Aorta (tissue), 5 donors: ENCODE measurements around the gene PLB1. TPM values are rescaled to one million over a fixed set of nuclear protein-coding genes. Genes with fewer than 3 reads are reported as not detected.

Experiments
- ATAC-seq: fragments of 200-7000 bp; cut with Tn5 transposase; one replicate; pipeline ENCODE4 v1.9.1; 2022; ENCODE audit warnings: moderate library complexity; ENCODE audit not compliant: low FRiP score
- DNase-seq, 2 donors: peaks; one replicate each; pipeline ENCODE4 v3.0.0-alpha.2; 2020
- H3K27ac ChIP-seq, 2 donors: one replicate each; pipeline ENCODE4 v1.5.1; 2013; ENCODE audit warnings: low read length in 2 of 2, mild to moderate bottlenecking in 2 of 2, moderate library complexity in 2 of 2, control low read depth in 1 of 2, inconsistent platforms in 1 of 2, low read depth in 1 of 2
- H3K27me3 ChIP-seq, 2 donors: one replicate each; pipeline ENCODE4 v1.6.1; 2013; ENCODE audit warnings: control low read depth in 1 of 2, low read length in 1 of 2, mild to moderate bottlenecking in 1 of 2, moderate library complexity in 1 of 2; ENCODE audit not compliant: insufficient read depth in 2 of 2, control insufficient read depth in 1 of 2
- H3K36me3 ChIP-seq, 2 donors: one replicate each; pipeline ENCODE4 v1.6.1; 2013; ENCODE audit warnings: control low read depth in 1 of 2, low read length in 1 of 2, mild to moderate bottlenecking in 1 of 2; ENCODE audit not compliant: insufficient read depth in 2 of 2, control insufficient read depth in 1 of 2
- H3K4me1 ChIP-seq, 2 donors: one replicate each; pipeline ENCODE4 v1.6.1; 2013; ENCODE audit warnings: low read length in 2 of 2, control low read depth in 1 of 2, mild to moderate bottlenecking in 1 of 2, moderate library complexity in 1 of 2; ENCODE audit not compliant: insufficient read depth in 2 of 2, control insufficient read depth in 1 of 2
- H3K4me3 ChIP-seq, 2 donors: one replicate each; pipeline ENCODE4 v1.5.1; 2013; ENCODE audit warnings: low read length in 2 of 2, control low read depth in 1 of 2, mild to moderate bottlenecking in 1 of 2
- H3K9me3 ChIP-seq: one replicate; pipeline ENCODE4 v1.6.1; 2013; ENCODE audit warnings: mild to moderate bottlenecking, low read length; ENCODE audit not compliant: control insufficient read depth
- WGBS, 2 donors: extraction: QIAGEN DNeasy Blood & Tissue Kit; methylation state at CpG; one replicate each; pipeline ENCODE4 v1.1.7; 2013; 5-methylcytosine and 5-hydroxymethylcytosine counted together
- intact Hi-C, 2 donors: fragments of 100-400 bp; cut with DNase I; formaldehyde crosslinking; loops; one replicate each; pipeline versions ENCODE4 v1.14.2 to v1.15.0; 2022
- long read RNA-seq, 2 donors: library from polyadenylated mRNA; unstranded; transcript quantifications; one replicate each; pipeline ENCODE4 v2.0.0, GENCODE V29; 2020 to 2021
- polyA plus RNA-seq, 2 donors: library from polyadenylated mRNA; stranded (reverse); fragments of 200-250 nt; gene quantifications; one replicate each; pipeline ENCODE4 v1.2.3, GENCODE V29; 2013
- total RNA-seq, 2 donors: library from RNA; stranded (reverse); fragmentation: NEBNext Ultra II Directional; extraction: Animal tissue kit (Norgen Biotek cat#: 25700); gene quantifications; one replicate each; pipeline ENCODE4 v1.2.1, GENCODE V29; 2021
- donor health status: healthy with polysubstance abuse.
- donor health status: Bipolar disorder and iron deficiency.
- donor health status: DM: no; HTN: no; CAD: no.
- donor health status: DM: no; HTN: no; CAD: no.
- donor health status: DM: yes; HTN: yes; CAD: no.

The PLB1 gene
- total RNA-seq (10 to 100 TPM in 1 of 2 donors, 1 to 10 TPM in 1; 4.9 to 16.3 TPM), polyA plus RNA-seq (1 to 10 TPM; 5.3 to 8.9 TPM)
- long read RNA-seq, donor 1, partial matches to known transcripts, result 3 of 22 reads
- long read RNA-seq, donor 1, other reads (novel, unspliced or antisense), result 17 of 22 reads
- long read RNA-seq, donor 2, partial matches to known transcripts, result 1 of 30 reads
- long read RNA-seq, donor 2, other reads (novel, unspliced or antisense), result 29 of 30 reads

- no peak within 1 kb of the TSS for H3K4me3 ChIP-seq
- no peak for ATAC-seq
- no peaks in the 10 kb centered on the region for H3K36me3 ChIP-seq
- H3K27ac ChIP-seq, result no peak within 1 kb of the TSS
- no peaks in the 10 kb centered on the region for H3K27me3 ChIP-seq
- H3K4me1 ChIP-seq, result no peaks in the 10 kb centered on the region
- DNase-seq, result no peak
- intact Hi-C loops, result no loop called here
- 78 to 80% methylated on average over 14 of the region's 14 CpGs for WGBS, 2 donors
- H3K9me3 ChIP-seq, result no peaks in the 10 kb centered on the region
Measured at GRCh38 chr2:28495551-28496250, at the start of gene PLB1. Gene PLB1 (plus strand): TSS chr2:28496060. CDS start chr2:28496115, 55 bp downstream.

DNA sequence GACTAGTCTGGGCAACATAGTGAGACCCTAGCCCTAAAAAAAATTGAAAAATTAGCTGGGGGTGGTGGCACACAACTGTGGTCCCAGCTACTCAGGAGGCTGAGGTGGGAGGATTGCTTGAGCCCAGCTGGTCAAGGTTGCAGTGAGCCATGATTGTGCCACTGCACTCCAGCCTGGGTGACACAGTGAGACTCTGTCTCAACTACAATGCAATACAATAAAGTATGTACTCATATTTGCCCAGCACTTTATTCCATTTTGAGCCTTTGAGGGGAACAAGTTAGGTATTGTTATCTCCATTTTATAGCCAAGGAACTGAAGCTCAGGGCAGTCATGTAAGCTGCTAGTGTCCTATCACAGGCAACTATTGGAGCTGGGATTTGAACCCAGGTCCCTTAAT lies 49.3 kb upstream of the PLB1 start:
- no peaks in the 10 kb centered on the region for H3K36me3 ChIP-seq
- no peaks in the 10 kb centered on the region for H3K4me1 ChIP-seq
- ATAC-seq, result no peak
- H3K27ac ChIP-seq, result no peak overlapping the region
- H3K9me3 ChIP-seq, result no peaks in the 10 kb centered on the region
- no peak overlapping the region for H3K4me3 ChIP-seq
- H3K27me3 ChIP-seq, result no peaks in the 10 kb centered on the region
- intact Hi-C loops, result no loop called here
- DNase-seq, result no peak

DNA sequence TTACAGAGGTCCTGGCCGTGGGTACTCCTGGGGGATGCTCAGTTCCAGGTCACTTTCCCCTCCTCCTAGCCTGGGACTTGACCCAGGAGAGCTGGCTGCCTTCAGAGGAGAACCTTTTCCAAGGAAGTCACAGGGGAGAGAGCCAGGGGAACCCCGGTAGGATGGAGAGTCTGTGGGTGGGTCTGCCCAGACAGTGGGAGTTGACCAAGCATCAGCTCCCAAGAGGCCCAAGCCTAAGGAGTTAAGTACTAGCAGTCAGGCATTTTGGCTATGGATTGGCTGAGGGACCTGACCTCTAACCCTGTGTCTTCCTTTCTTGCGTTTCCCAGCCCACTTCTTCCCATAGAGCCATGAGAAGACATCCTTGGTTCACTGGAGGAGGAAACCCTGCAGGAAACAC lies 48.8 kb upstream of the PLB1 start:
- Histone ChIP-seq H3K4me1 (no peaks in the 10 kb centered on the region), H3K27me3 (no peaks in the 10 kb centered on the region), H3K4me3 (no peak overlapping the region), H3K36me3 (no peaks in the 10 kb centered on the region), H3K9me3 (no peaks in the 10 kb centered on the region), H3K27ac (no peak overlapping the region)
- no peak for ATAC-seq
- no peak for DNase-seq
- intact Hi-C loops, result no loop called here
- WGBS, 2 donors, result 83 to 88% methylated on average over 3 of the region's 3 CpGs

- intact Hi-C loops, result no loop called here
- no peak overlapping the region for H3K27ac ChIP-seq
- ATAC-seq (no peak), DNase-seq (peak in 1 of 2 donors; percentile 26)
- no peaks in the 10 kb centered on the region for H3K4me1 ChIP-seq
- H3K9me3 ChIP-seq, result no peaks in the 10 kb centered on the region
- H3K4me3 ChIP-seq, result no peak overlapping the region
- 67 to 73% methylated on average over 8 of the region's 8 CpGs for WGBS, 2 donors
- no peaks in the 10 kb centered on the region for H3K27me3 ChIP-seq
- H3K36me3 ChIP-seq, result no peaks in the 10 kb centered on the region
Measured at GRCh38 chr2:28447943-28448792, 47.7 kb upstream of the PLB1 start.

DNA sequence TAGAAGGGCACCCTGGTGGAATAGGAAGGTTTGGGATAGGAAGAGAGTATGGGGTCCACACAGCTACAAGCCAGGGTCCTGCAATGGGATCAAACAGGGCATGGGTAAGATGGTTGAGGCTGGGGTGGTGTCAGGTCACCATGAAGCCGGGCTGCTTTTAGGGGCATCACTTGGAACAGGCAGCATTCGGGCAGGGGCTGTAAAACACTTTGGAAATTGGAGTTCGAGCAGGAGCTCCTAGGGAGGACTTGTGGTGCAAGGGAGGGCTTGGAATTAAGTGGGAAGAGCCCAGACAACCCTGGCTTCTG lies 47.1 kb upstream of the PLB1 start:
- H3K36me3 ChIP-seq, result no peaks in the 10 kb centered on the region
- no peaks in the 10 kb centered on the region for H3K4me1 ChIP-seq
- 96 to 97% methylated on average over 3 of the region's 3 CpGs for WGBS, 2 donors
- H3K27ac ChIP-seq, result no peak overlapping the region
- no peak for DNase-seq
- no peak for ATAC-seq
- no peak overlapping the region for H3K4me3 ChIP-seq
- intact Hi-C loops, result no loop called here
- H3K9me3 ChIP-seq, result no peaks in the 10 kb centered on the region
- H3K27me3 ChIP-seq, result no peaks in the 10 kb centered on the region

- Histone ChIP-seq H3K4me3 (no peak overlapping the region), H3K4me1 (no peaks in the 10 kb centered on the region), H3K9me3 (no peaks in the 10 kb centered on the region), H3K36me3 (no peaks in the 10 kb centered on the region), H3K27me3 (no peaks in the 10 kb centered on the region), H3K27ac (no peak overlapping the region)
- ATAC-seq, result no peak
- no peak for DNase-seq
- intact Hi-C loops, result no loop called here
- 94 to 97% methylated on average over 6 of the region's 6 CpGs for WGBS, 2 donors
Measured at GRCh38 chr2:28449126-28449487, 46.8 kb upstream of the PLB1 start.

- intact Hi-C loops, result loop anchor here (5.0 kb wide), 2 partner anchors 692 to 747 kb away; no protein-coding TSS in a partner anchor
- 76 to 78% methylated on average over 17 of the region's 17 CpGs for WGBS, 2 donors
- ATAC-seq, result no peak
- Histone ChIP-seq H3K27ac (no peak overlapping the region), H3K4me3 (no peak overlapping the region), H3K27me3 (no peaks in the 10 kb centered on the region), H3K9me3 (no peaks in the 10 kb centered on the region), H3K36me3 (no peaks in the 10 kb centered on the region), H3K4me1 (no peaks in the 10 kb centered on the region)
- DNase-seq, result no peak
Measured at GRCh38 chr2:28449488-28450395, 46.1 kb upstream of the PLB1 start.

- intact Hi-C loops, result loop anchor here (5.0 kb wide), 2 partner anchors 694 to 749 kb away; no protein-coding TSS in a partner anchor
- no peaks in the 10 kb centered on the region for H3K4me1 ChIP-seq
- no peaks in the 10 kb centered on the region for H3K27me3 ChIP-seq
- no peaks in the 10 kb centered on the region for H3K36me3 ChIP-seq
- 92 to 93% methylated on average over 15 of the region's 15 CpGs for WGBS, 2 donors
- H3K9me3 ChIP-seq, result no peaks in the 10 kb centered on the region
- H3K4me3 ChIP-seq, result no peak overlapping the region
- no peak for ATAC-seq
- DNase-seq, result no peak
- no peak overlapping the region for H3K27ac ChIP-seq
Measured at GRCh38 chr2:28450901-28451565, 44.8 kb upstream of the PLB1 start.
